Stimulated activated effector memory CD8-positive, alpha-beta T cell treated with anti-CD3 and anti-CD28 coated beads, Interleukin-12 subunit alpha, Interleukin-12 subunit beta, amount 100 ng/mL, for 72 hours (primary cell): ENCODE measurements around the gene RTP2.

Source experiments
- ATAC-seq: fragments of 150-1000 bp; cut with Tn5 transposase; 2 replicates; pipeline ENCODE4 v1.10.0; 2021
- DNase-seq, 2 donors: peaks; one replicate each; pipeline ENCODE4 v3.0.0; 2021 to 2022; ENCODE audit warnings: low spot score in 2 of 2
- H3K27ac Mint-ChIP-seq: one replicate; pipeline ENCODE4 v1.8.0; 2022; ENCODE audit warnings: mild to moderate bottlenecking, mixed read lengths
- H3K36me3 Mint-ChIP-seq: one replicate; pipeline ENCODE4 v1.8.0; 2022; ENCODE audit warnings: mild to moderate bottlenecking, mixed read lengths
- H3K4me1 Mint-ChIP-seq: one replicate; pipeline ENCODE4 v1.8.0; 2022; ENCODE audit warnings: mixed read lengths
- H3K4me3 Mint-ChIP-seq: one replicate; pipeline ENCODE4 v1.8.0; 2022; ENCODE audit warnings: mild to moderate bottlenecking, mixed read lengths
- H3K9me3 Mint-ChIP-seq: one replicate; pipeline ENCODE4 v1.8.0; 2022; ENCODE audit warnings: mixed read lengths

Gene RTP2

DNA sequence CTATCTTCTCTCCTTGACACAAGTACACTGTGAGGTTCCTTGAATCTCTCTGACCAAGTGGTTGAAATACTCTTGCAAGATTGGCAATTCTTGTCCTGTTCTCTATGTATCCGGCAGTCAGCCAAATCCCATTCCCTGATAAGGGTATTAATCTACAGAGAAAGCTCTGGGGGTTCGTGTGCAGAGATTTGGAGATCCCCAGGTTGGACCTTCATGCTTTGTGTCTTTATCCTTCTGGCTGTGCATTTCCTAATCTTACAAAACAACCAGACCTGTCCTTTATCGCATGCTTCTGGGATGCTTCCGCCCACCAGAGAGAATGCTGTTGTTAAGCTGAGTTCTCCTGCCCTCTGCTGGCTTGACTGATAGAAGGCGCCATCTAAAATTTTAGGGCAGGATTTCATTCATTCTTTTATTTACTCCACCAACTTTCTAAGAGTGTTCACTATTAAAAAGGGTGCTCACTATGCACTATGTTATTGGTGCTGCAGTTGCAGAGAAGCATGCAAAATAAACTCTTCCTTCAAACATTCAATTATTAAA is 23.6 kb downstream of the RTP2 start:
- ATAC-seq, result peak; percentile 40

GRCh38 chr3:187677604-187678003 is 24.8 kb downstream of the RTP2 start:
- no peaks in the 10 kb centered on the region for H3K36me3 Mint-ChIP-seq
- DNase-seq, result no peak
- ATAC-seq, result no peak
- peaks cover 5% of the 10 kb centered on the region for H3K4me1 Mint-ChIP-seq
- no peaks in the 10 kb centered on the region for H3K9me3 Mint-ChIP-seq
- H3K4me3 Mint-ChIP-seq, result no peak overlapping the region
- no peak overlapping the region for H3K27ac Mint-ChIP-seq

More for the DNA sequence above, 23.6 kb downstream of the RTP2 start:
- Mint-ChIP-seq H3K36me3 (no peaks in the 10 kb centered on the region), H3K4me3 (no peak overlapping the region), H3K27ac (no peak overlapping the region), H3K9me3 (no peaks in the 10 kb centered on the region), H3K4me1 (peaks cover 5% of the 10 kb centered on the region)
- DNase-seq, result no peak

DNA sequence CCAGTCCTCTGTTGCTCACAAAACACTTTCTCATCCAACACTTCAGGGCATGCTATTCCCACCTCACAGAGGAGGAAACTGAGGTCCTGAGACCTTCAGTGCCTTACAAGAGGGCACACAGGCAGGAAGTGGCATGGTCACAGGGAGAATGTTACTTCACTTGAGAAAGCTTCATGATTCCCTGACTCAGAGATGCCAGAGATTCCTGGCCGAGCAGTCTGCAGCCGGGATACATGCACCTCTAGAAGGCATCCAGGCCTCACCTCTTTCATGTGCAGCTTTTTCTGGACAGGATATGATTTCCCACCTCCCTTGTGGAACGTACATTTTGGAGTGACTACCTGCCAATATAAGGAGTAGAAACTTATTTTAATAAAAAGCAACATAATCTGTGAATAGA is 29.3 kb downstream of the RTP2 start:
- H3K9me3 Mint-ChIP-seq, result no peaks in the 10 kb centered on the region
- no peak overlapping the region for H3K27ac Mint-ChIP-seq
- DNase-seq, result no peak
- no peak overlapping the region for H3K4me3 Mint-ChIP-seq
- peaks cover 6% of the 10 kb centered on the region for H3K4me1 Mint-ChIP-seq
- no peaks in the 10 kb centered on the region for H3K36me3 Mint-ChIP-seq
- no peak for ATAC-seq

- DNase-seq (no peak), ATAC-seq (no peak)
- Mint-ChIP-seq H3K4me3 (no peak within 1 kb of the TSS), H3K36me3 (no peaks in the 10 kb centered on the region), H3K4me1 (peaks cover 6% of the 10 kb centered on the region), H3K27ac (no peak within 1 kb of the TSS), H3K9me3 (no peaks in the 10 kb centered on the region)
These were observed 32.5 kb downstream of the RTP2 start, which contains the start of gene SST for GRCh38 chr3:187669675-187670504. SST (minus strand) TSS chr3:187670394; CDS start chr3:187670291, 103 bp downstream.

- H3K36me3 Mint-ChIP-seq, result no peaks in the 10 kb centered on the region
- H3K27ac Mint-ChIP-seq, result no peak overlapping the region
- no peak for ATAC-seq
- DNase-seq, result no peak
- peaks cover 6% of the 10 kb centered on the region for H3K4me1 Mint-ChIP-seq
- no peaks in the 10 kb centered on the region for H3K9me3 Mint-ChIP-seq
- H3K4me3 Mint-ChIP-seq, result no peak overlapping the region
These were observed 34.8 kb downstream of the RTP2 start for GRCh38 chr3:187667526-187667925.

GRCh38 chr3:187665764-187666402 is 36.5 kb downstream of the RTP2 start:
- DNase-seq (no peak), ATAC-seq (peak; percentile 76)
- no peak overlapping the region for H3K4me3 Mint-ChIP-seq
- H3K36me3 Mint-ChIP-seq, result no peaks in the 10 kb centered on the region
- H3K9me3 Mint-ChIP-seq, result no peaks in the 10 kb centered on the region
- peaks cover 6% of the 10 kb centered on the region for H3K4me1 Mint-ChIP-seq
- H3K27ac Mint-ChIP-seq, result no peak overlapping the region

GRCh38 chr3:187665010-187665409 is 37.3 kb downstream of the RTP2 start:
- no peaks in the 10 kb centered on the region for H3K4me1 Mint-ChIP-seq
- H3K36me3 Mint-ChIP-seq, result no peaks in the 10 kb centered on the region
- H3K27ac Mint-ChIP-seq, result no peak overlapping the region
- DNase-seq (no peak), ATAC-seq (peak; percentile 79)
- no peaks in the 10 kb centered on the region for H3K9me3 Mint-ChIP-seq
- no peak overlapping the region for H3K4me3 Mint-ChIP-seq

DNA sequence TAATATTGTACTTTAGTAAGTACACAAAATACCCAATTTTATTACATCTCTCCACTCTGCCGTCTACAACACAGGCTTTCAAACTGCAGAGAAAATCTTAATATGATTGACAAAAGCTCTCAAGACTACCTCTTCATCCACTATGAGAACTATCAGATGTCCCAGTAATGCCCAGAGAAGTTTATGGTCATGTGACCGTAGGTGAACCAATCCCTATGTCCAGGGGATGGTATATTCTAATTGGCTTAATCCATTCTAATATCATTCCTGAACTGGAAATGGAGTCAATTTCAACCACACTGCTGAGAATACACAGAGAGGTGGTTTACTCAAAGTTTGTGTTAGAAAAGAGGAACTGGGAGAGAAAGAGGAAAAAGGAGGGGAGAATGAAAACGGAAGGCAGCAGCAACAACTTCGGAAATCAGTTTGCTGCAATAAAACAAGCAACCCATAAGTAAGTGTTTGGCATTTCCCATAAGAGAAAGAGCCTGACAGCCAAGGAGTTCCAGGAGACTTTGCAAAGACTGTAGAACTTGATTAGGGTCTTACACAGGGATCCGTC is 39.4 kb downstream of the RTP2 start:
- Mint-ChIP-seq H3K9me3 (no peaks in the 10 kb centered on the region), H3K4me1 (no peaks in the 10 kb centered on the region), H3K36me3 (no peaks in the 10 kb centered on the region), H3K4me3 (no peak overlapping the region), H3K27ac (no peak overlapping the region)
- DNase-seq (no peak), ATAC-seq (no peak)

DNA sequence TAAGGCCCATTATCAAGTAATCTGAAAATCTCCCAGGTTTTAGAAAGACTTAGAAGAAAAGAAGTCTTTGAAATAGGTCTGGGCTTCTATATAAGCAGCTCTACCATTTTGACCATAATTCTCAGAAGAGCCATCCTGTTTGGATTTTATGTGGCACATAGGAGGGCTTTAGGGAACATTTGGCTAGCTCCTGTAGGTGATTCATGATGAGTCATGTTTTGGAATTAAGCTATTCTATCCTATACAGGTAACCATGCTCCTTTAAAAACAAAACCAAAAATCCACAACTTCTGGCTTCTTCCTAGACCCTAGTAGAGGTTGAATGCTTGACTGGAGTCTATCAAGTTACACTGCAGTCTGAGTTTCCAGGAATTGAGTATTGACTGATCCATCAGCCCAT is 41.1 kb downstream of the RTP2 start:
- no peaks in the 10 kb centered on the region for H3K9me3 Mint-ChIP-seq
- ATAC-seq, result no peak
- no peak overlapping the region for H3K4me3 Mint-ChIP-seq
- no peaks in the 10 kb centered on the region for H3K36me3 Mint-ChIP-seq
- DNase-seq, result no peak
- no peak overlapping the region for H3K27ac Mint-ChIP-seq
- H3K4me1 Mint-ChIP-seq, result no peaks in the 10 kb centered on the region

GRCh38 chr3:187651282-187651681 is 51.1 kb downstream of the RTP2 start:
- H3K9me3 Mint-ChIP-seq, result no peaks in the 10 kb centered on the region
- ATAC-seq, result no peak
- H3K36me3 Mint-ChIP-seq, result no peaks in the 10 kb centered on the region
- no peak overlapping the region for H3K27ac Mint-ChIP-seq
- no peak overlapping the region for H3K4me3 Mint-ChIP-seq
- DNase-seq, result no peak
- H3K4me1 Mint-ChIP-seq, result peaks cover 5% of the 10 kb centered on the region
